Central memory CD8-positive, alpha-beta T cell (primary cell): ENCODE results near the gene EIF5AL1.
"Not testable (repeated sequence)": the region's sequence is repeated elsewhere in the genome, so short reads cannot be mapped to it uniquely, and the experiment has no call there.

ENCODE experiments used
- ATAC-seq: fragments of 150-1000 bp; cut with Tn5 transposase; replicated peaks from 2 replicates; pipeline ENCODE4 v1.10.0; 2022; ENCODE audit warnings: mild to moderate bottlenecking, moderate FRiP score, moderate number of reproducible peaks; ENCODE audit not compliant: poor library complexity, severe bottlenecking; ENCODE audit errors: extremely low read depth
- DNase-seq, 2 donors: peaks; one replicate each; pipeline ENCODE4 v3.0.0; 2021; ENCODE audit warnings: low spot score in 2 of 2
- H3K27ac Mint-ChIP-seq: one replicate; pipeline ENCODE4 v1.8.0; 2022; ENCODE audit warnings: low read depth, mild to moderate bottlenecking, moderate library complexity, mixed read lengths
- H3K27me3 Mint-ChIP-seq: one replicate; pipeline ENCODE4 v1.8.0; 2022; ENCODE audit warnings: mixed read lengths
- H3K36me3 Mint-ChIP-seq: one replicate; pipeline ENCODE4 v1.8.0; 2022; ENCODE audit warnings: mild to moderate bottlenecking, moderate library complexity, mixed read lengths; ENCODE audit not compliant: insufficient read depth
- H3K4me1 Mint-ChIP-seq: one replicate; pipeline ENCODE4 v1.8.0; 2022; ENCODE audit warnings: mixed read lengths
- H3K4me3 Mint-ChIP-seq: one replicate; pipeline ENCODE4 v1.8.0; 2022; ENCODE audit warnings: mild to moderate bottlenecking, moderate library complexity, mixed read lengths
- H3K9me3 Mint-ChIP-seq: one replicate; pipeline ENCODE4 v1.8.0; 2022; ENCODE audit warnings: mixed read lengths

The EIF5AL1 gene

GRCh38 chr10:79505829-79506228 is 6.5 kb upstream of the EIF5AL1 start:
- Mint-ChIP-seq H3K36me3 (no peaks in the 10 kb centered on the region), H3K4me1 (no peaks in the 10 kb centered on the region), H3K9me3 (no peaks in the 10 kb centered on the region), H3K4me3 (no peak overlapping the region), H3K27ac (no peak overlapping the region), H3K27me3 (peaks cover 20% of the 10 kb centered on the region)
- DNase-seq, result no peak
- no peak for ATAC-seq

DNA sequence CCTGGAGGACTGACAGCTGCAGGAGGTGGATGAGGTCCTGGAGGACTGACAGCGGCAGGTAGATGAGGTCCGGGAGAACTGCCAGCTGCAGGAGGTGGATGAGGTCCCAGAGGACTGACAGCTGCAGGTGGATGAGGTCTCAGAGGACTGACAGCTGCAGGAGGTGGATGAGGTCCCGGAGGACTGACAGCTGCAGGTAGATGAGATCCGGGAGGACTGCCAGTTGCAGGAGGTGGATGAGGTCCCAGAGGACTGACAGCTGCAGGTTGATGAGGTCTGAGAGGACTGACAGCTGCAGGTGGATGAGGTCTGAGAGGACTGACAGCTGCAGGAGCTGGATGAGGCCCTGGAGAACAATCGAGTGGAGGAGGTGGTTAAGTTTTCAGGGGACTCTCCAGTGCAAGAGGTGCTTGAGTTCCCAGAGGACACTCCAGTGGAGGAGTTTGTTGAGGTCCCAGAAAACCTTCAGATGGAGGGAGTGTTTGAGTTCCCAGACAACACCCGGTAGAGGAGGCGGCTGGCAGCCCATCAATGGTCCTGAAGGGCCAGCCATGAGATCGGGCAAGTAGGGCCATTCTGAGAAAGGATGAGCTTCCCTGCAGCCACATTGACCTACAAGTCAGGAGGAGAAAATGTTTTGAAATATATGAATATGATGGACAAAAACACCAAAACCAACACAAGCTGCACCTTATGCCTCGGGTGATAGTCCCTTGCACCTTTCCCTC is 4.7 kb upstream of the EIF5AL1 start:
- DNase-seq (no peak), ATAC-seq (no peak)
- Mint-ChIP-seq H3K27ac (no peak overlapping the region), H3K36me3 (no peaks in the 10 kb centered on the region), H3K27me3 (peaks cover 17% of the 10 kb centered on the region), H3K9me3 (no peaks in the 10 kb centered on the region), H3K4me1 (no peaks in the 10 kb centered on the region), H3K4me3 (no peak overlapping the region)

GRCh38 chr10:79508245-79508644 is 4.1 kb upstream of the EIF5AL1 start:
- not testable (repeated sequence) for H3K4me1 Mint-ChIP-seq, H3K4me3 Mint-ChIP-seq, H3K27ac Mint-ChIP-seq, H3K9me3 Mint-ChIP-seq, DNase-seq, H3K36me3 Mint-ChIP-seq, ATAC-seq
- peaks cover 13% of the 10 kb centered on the region for H3K27me3 Mint-ChIP-seq

GRCh38 chr10:79509306-79509933 is 2.9 kb upstream of the EIF5AL1 start:
- H3K4me3 Mint-ChIP-seq, H3K4me1 Mint-ChIP-seq, DNase-seq, H3K36me3 Mint-ChIP-seq, ATAC-seq, H3K27ac Mint-ChIP-seq, H3K9me3 Mint-ChIP-seq: not testable (repeated sequence)
- peaks cover 13% of the 10 kb centered on the region for H3K27me3 Mint-ChIP-seq

DNA sequence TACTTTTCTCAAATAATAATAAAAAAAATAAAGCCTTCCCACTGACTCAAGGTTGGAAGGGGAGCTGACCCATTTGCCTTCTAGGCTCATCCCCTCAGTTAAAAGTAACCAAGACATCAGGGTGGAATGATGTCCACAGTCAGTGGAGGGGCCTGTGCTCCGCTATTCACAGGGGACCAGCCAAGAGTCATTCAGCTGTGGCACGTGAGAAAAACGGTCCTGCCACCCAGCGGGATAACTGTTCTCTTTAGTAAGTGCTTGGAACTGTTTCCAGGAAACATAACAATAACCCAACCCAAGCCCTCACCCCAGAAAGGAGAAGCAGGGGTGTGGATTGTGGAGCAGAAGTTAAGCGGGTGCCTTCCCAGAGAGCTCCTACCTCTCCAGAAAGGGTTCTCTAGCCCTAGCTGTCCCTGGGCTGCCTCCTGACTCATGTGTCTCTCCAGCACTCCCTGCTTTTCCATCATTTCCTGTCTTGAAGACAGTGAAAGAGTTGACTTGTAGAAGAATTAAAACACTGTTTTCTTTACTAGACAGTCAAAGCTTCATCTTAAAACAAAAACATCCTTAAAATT is 2.3 kb upstream of the EIF5AL1 start:
- not testable (repeated sequence) for ATAC-seq, H3K9me3 Mint-ChIP-seq, H3K36me3 Mint-ChIP-seq, H3K27ac Mint-ChIP-seq, H3K4me1 Mint-ChIP-seq, DNase-seq, H3K4me3 Mint-ChIP-seq
- H3K27me3 Mint-ChIP-seq, result peaks cover 13% of the 10 kb centered on the region

- not testable (repeated sequence) for H3K4me1 Mint-ChIP-seq, H3K27ac Mint-ChIP-seq, ATAC-seq, DNase-seq, H3K9me3 Mint-ChIP-seq, H3K4me3 Mint-ChIP-seq, H3K27me3 Mint-ChIP-seq, H3K36me3 Mint-ChIP-seq
Observed at GRCh38 chr10:79516532-79517205, 4.3 kb downstream of the EIF5AL1 start.

- not testable (repeated sequence) for H3K27ac Mint-ChIP-seq, H3K9me3 Mint-ChIP-seq, ATAC-seq, H3K36me3 Mint-ChIP-seq, H3K27me3 Mint-ChIP-seq, H3K4me1 Mint-ChIP-seq, H3K4me3 Mint-ChIP-seq, DNase-seq
Observed at GRCh38 chr10:79517567-79517966, 5.2 kb downstream of the EIF5AL1 start.

GRCh38 chr10:79521751-79522150 is 9.4 kb downstream of the EIF5AL1 start:
- H3K9me3 Mint-ChIP-seq, H3K36me3 Mint-ChIP-seq, H3K27me3 Mint-ChIP-seq, H3K4me3 Mint-ChIP-seq, H3K27ac Mint-ChIP-seq, DNase-seq, H3K4me1 Mint-ChIP-seq, ATAC-seq: not testable (repeated sequence)

DNA sequence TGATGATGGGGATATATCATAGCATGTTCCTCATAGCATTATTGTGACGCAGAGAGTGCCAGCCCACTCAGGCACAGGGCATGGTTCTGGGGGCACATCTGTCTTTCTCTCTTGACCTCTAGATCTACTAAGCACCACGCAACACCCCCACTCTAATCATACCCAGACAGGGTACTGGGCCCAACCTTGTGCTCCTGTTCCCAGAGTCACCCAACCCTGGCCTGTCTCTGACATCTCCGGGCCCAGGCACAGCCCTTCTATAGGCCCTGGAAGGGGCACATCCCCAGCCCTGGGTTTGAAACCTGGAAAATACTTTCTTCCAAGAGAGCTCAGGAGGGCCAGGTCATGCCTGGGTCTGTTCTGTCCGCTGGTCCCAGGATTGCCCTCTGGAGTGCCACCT is 10.1 kb downstream of the EIF5AL1 start:
- H3K27me3 Mint-ChIP-seq, H3K4me3 Mint-ChIP-seq, DNase-seq, H3K36me3 Mint-ChIP-seq, H3K4me1 Mint-ChIP-seq, H3K27ac Mint-ChIP-seq, H3K9me3 Mint-ChIP-seq: not testable (repeated sequence)
- ATAC-seq, result peak; percentile 46

- not testable (repeated sequence) for H3K27me3 Mint-ChIP-seq, H3K9me3 Mint-ChIP-seq, ATAC-seq, DNase-seq, H3K27ac Mint-ChIP-seq, H3K36me3 Mint-ChIP-seq, H3K4me1 Mint-ChIP-seq, H3K4me3 Mint-ChIP-seq
Observed at GRCh38 chr10:79523157-79523853, 11.0 kb downstream of the EIF5AL1 start.

DNA sequence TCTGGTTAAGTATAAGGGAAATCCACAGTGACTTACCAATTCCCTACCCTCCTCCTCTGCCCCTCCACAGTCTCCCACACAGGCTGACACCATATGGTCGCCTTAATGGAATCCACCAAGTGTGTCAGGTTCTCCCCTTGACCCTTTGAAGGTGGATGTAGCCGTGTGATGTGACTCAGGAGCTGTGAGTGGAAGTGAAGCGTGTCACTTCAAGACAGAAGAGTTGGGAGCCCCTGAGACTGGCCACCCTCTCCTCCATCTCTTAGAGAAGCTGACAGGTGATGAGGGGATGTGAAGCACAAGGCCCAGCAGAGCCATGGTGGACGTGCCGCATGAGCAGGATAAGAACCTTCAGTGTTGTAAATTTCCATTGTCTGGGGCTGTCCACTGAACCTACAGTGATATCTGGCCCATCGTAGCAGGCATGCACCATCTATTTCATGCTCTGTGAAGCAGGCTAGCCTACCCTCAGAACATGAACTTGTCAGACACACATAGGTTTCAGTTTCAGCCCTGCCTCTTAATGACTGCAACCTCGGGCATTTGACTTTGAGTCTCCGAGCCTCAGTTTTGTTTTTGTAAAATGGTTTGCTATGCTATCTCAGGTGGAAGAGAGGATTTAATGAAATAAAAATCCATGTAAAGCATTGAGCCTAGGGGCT is 12.8 kb downstream of the EIF5AL1 start:
- not testable (repeated sequence) for ATAC-seq, H3K36me3 Mint-ChIP-seq, DNase-seq, H3K4me3 Mint-ChIP-seq, H3K27me3 Mint-ChIP-seq, H3K9me3 Mint-ChIP-seq, H3K27ac Mint-ChIP-seq, H3K4me1 Mint-ChIP-seq

DNA sequence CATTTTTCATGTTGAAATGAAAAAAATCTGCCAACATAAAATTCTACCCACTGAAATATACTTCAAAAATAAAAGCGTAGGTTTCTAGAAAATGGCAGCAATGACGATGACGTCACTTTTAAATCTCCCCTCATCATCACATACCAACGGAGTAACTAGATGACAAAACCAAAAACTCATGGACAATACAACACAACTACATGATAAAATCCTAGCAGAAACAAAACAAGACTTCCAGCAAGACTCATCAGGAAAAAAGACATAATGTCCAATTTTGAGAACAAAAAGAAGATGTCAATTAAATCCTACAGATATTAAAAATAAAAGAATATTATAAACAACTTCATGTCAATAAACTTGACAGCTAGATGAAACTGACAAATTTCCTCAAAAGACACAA is 15.9 kb downstream of the EIF5AL1 start:
- H3K9me3 Mint-ChIP-seq, H3K4me1 Mint-ChIP-seq, ATAC-seq, H3K27ac Mint-ChIP-seq, H3K36me3 Mint-ChIP-seq, H3K4me3 Mint-ChIP-seq, H3K27me3 Mint-ChIP-seq, DNase-seq: not testable (repeated sequence)
